Breast epithelium (tissue), 3 donors: ENCODE measurements around the gene SORCS3.

Experiments used
- CTCF ChIP-seq, 3 donors: fragments of 450-650 bp; IDR thresholded peaks; one replicate each; pipeline ENCODE4 v1.5.1; 2016 to 2017; ENCODE audit warnings: antibody characterized with exemption in 3 of 3, mild to moderate bottlenecking in 3 of 3, moderate library complexity in 3 of 3
- POLR2A ChIP-seq: fragments of 450-650 bp; IDR thresholded peaks from one replicate; pipeline ENCODE4 v1.6.1; 2016; ENCODE audit warnings: antibody characterized with exemption, mild to moderate bottlenecking, moderate library complexity

- TF ChIP-seq CTCF (IDR thresholded peaks at IDR 0.05) (no peak), POLR2A (no peak)
Observed at GRCh38 chr10:105288613-105289012, 647.5 kb downstream of the SORCS3 start.
